Calu3 (cell line): ENCODE data around the gene F12. TPM values are rescaled to one million over a fixed set of nuclear protein-coding genes. Genes with fewer than 3 reads are reported as not detected.

Source experiments
- BruUV-seq: library from RNA; stranded (reverse); fragments of 400-500 nt; replicated peaks from 2 replicates; lab custom pipeline; 2021; lab: Mats Ljungman, UMichigan
- CTCF ChIA-PET: fragments of 300-600 bp; sonication (Branson Sonifier 250); formaldehyde crosslinking; loops from one replicate; lab custom pipeline; 2022; ENCODE audit warnings: antibody characterized with exemption; lab: Charles Lee
- DNase-seq: peaks from one replicate; pipeline ENCODE4 v3.0.0; 2022
- H3K27ac Mint-ChIP-seq: one replicate; pipeline ENCODE4 v1.8.0; 2022; ENCODE audit warnings: mixed read lengths; ENCODE audit not compliant: unreplicated experiment
- H3K27me3 Mint-ChIP-seq: one replicate; pipeline ENCODE4 v1.8.0; 2022; ENCODE audit warnings: mixed read lengths; ENCODE audit not compliant: unreplicated experiment
- H3K36me3 Mint-ChIP-seq: one replicate; pipeline ENCODE4 v1.8.0; 2022; ENCODE audit warnings: mild to moderate bottlenecking, moderate library complexity, mixed read lengths; ENCODE audit not compliant: insufficient read depth, unreplicated experiment
- H3K4me1 Mint-ChIP-seq: one replicate; pipeline ENCODE4 v1.8.0; 2022; ENCODE audit warnings: mild to moderate bottlenecking, low read depth, mixed read lengths; ENCODE audit not compliant: unreplicated experiment
- H3K4me3 Mint-ChIP-seq: one replicate; pipeline ENCODE4 v1.8.0; 2022; ENCODE audit warnings: mild to moderate bottlenecking, low read depth, moderate library complexity, mixed read lengths; ENCODE audit not compliant: unreplicated experiment
- H3K9me3 Mint-ChIP-seq: one replicate; pipeline ENCODE4 v1.8.0; 2022; ENCODE audit warnings: low read depth, mixed read lengths; ENCODE audit not compliant: unreplicated experiment
- intact Hi-C: fragments of 100-400 bp; cut with micrococcal nuclease; formaldehyde crosslinking; loops from one replicate; pipeline ENCODE4 v1.10.0; 2022; ENCODE audit not compliant: unreplicated experiment
- total RNA-seq: library from RNA; stranded (reverse); gene quantifications from 2 replicates; pipeline ENCODE4 v1.2.3, GENCODE V29; 2022
- TF ChIP-seq, protein P1 (sequence below): fragments of 200-600 bp; IDR thresholded peaks from one replicate; pipeline ENCODE4 v1.8.0; 2022; ENCODE audit warnings: antibody characterized with exemption; ENCODE audit not compliant: unreplicated experiment

F12 gene
- total RNA-seq, 1 experiment from 2014 or later: 14.3 TPM

DNA sequence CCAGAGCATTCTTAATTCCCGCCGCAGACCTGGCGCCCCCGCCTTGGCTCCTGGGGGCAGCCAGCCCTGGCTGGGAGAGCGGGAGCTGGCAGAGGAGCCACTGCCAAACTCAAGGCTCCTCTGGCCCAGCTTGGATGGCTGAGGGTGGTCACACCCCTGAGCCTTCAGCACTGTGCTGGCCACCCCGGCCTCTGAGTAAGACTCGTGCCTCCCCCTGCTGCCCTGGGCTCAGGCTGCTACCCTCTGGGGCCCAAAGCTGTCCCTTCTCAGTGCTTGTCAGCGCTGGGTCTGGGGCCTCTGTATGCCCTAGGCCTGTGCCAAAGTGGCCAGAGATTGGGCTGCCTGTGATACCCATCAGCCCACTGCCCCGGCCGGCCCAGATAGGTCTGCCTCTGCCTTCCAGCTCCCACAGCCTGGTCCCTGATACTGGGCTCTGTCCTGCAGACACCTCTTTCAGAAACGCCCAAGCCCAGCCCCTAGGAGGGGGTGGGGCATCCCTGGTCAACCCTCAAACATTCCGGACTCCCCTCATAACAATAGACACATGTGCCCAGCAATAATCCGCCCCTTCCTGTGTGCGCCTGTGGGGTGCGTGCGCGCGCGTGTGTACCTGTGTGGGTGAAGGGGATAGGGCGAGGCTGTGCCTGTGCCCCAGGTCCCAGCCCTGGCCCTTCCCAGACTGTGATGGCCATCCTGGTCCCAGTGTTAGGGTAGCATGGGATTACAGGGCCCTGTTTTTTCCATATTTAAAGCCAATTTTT lies 32.9 kb upstream of the F12 start:
- no peaks in the 10 kb centered on the region for H3K9me3 Mint-ChIP-seq
- no TSS peak for BruUV-seq
- TF ChIP-seq, protein P1, sequence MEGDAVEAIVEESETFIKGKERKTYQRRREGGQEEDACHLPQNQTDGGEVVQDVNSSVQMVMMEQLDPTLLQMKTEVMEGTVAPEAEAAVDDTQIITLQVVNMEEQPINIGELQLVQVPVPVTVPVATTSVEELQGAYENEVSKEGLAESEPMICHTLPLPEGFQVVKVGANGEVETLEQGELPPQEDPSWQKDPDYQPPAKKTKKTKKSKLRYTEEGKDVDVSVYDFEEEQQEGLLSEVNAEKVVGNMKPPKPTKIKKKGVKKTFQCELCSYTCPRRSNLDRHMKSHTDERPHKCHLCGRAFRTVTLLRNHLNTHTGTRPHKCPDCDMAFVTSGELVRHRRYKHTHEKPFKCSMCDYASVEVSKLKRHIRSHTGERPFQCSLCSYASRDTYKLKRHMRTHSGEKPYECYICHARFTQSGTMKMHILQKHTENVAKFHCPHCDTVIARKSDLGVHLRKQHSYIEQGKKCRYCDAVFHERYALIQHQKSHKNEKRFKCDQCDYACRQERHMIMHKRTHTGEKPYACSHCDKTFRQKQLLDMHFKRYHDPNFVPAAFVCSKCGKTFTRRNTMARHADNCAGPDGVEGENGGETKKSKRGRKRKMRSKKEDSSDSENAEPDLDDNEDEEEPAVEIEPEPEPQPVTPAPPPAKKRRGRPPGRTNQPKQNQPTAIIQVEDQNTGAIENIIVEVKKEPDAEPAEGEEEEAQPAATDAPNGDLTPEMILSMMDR: no peak
- H3K27me3 Mint-ChIP-seq: no peaks in the 10 kb centered on the region
- no peak for DNase-seq
- peaks cover 86% of the 10 kb centered on the region for H3K36me3 Mint-ChIP-seq
- H3K4me3 Mint-ChIP-seq: no peak overlapping the region
- intact Hi-C loops: no loop called here
- H3K27ac Mint-ChIP-seq: peak overlapping the region; percentile 28
- CTCF ChIA-PET: interaction anchor here (0.6 to 0.9 kb wide), 3 partner anchors 12 to 358 kb away, joined by 3 read pairs; no protein-coding TSS in a partner anchor
- H3K4me1 Mint-ChIP-seq: peaks cover 9% of the 10 kb centered on the region

DNA sequence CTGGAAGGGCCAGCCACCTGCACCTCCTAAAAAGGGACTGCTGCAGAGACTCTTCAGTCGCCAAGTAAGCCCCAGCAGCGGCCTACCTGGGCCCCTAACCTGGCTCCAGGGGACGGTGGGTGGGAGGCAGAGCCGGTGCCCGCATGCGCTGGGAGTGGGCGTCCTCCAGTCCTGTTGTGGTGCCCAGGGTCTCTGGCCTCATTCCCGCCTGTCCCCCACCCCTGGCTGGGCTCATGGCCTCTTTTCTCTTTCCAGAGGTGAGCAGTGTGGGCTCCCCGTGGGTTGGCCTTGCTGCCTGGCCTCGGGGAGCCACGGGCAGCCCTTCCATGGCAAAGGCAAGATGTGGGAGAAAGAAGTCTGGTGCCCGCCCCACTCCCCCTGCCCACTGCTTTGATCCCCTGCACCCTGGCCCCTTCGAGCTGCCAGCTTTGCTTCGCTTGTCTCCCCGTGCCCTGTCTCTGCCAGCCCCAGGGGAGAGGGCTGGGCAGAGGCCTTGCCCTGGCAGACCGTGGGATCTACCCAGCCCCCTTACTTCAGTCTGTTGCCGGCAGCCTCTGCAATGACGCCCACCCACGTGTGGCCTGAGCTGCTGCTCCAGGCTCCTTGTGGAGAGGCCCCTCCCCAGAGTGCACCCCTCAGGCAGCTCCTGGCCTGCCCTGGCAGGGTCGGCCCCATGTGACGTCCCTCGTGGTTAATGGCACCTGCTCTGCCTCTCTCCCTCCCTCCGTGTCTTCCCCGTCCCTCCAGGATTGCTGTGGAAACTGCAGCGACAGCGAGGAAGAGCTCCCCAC lies 31.8 kb upstream of the F12 start:
- Mint-ChIP-seq H3K4me1 (peaks cover 16% of the 10 kb centered on the region), H3K27ac (no peak overlapping the region), H3K9me3 (no peaks in the 10 kb centered on the region), H3K36me3 (peaks cover 86% of the 10 kb centered on the region), H3K4me3 (no peak overlapping the region), H3K27me3 (no peaks in the 10 kb centered on the region)
- DNase-seq: no peak
- BruUV-seq: no TSS peak
- TF ChIP-seq, protein P1: no peak
- intact Hi-C loops: no loop called here
- CTCF ChIA-PET: interaction anchor here (0.6 kb wide), 2 partner anchors 11 to 357 kb away, joined by 3 read pairs; no protein-coding TSS in a partner anchor

DNA sequence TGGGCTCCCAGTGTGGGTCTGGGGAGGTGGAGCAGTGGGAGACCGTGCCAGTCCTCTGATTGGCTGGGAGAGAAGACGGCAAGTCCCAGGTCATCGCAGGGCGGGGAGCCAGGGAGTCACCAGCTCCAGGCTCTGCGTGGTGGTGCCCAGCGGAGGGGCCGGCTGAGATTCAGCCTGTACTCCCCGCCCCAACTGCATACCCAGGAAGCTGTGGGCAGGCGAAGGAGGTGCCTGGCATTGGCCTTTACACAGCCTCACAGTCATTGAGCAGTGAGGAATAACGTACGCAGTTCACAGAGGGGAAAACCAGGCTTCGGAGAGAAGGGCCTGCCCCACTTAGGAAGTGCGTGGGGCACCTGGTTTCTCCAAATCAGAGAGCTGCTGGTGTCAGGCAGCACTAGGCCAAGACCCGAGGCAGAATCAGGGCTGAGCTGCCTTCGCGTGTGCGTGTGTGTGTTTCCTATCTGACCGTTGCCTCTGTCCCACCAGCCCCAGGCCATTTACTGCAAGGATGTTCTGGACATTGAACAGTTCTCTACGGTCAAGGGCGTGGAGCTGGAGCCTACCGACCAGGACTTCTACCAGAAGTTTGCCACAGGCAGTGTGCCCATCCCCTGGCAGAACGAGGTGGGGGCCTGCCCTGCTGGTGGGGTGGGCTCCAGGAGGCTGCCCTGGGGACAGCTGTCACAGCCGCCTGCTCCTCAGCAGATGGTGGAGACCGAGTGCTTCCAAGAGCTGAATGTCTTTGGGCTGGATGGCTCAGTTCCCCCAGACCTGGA lies 31.0 kb upstream of the F12 start:
- TF ChIP-seq, protein P1: no peak
- CTCF ChIA-PET: no interaction called here
- Mint-ChIP-seq H3K9me3 (no peaks in the 10 kb centered on the region), H3K4me3 (no peak overlapping the region), H3K4me1 (peaks cover 8% of the 10 kb centered on the region), H3K27ac (peak overlapping the region; percentile 15), H3K27me3 (no peaks in the 10 kb centered on the region), H3K36me3 (peaks cover 86% of the 10 kb centered on the region)
- BruUV-seq: no TSS peak
- intact Hi-C loops: no loop called here
- DNase-seq: no peak

DNA sequence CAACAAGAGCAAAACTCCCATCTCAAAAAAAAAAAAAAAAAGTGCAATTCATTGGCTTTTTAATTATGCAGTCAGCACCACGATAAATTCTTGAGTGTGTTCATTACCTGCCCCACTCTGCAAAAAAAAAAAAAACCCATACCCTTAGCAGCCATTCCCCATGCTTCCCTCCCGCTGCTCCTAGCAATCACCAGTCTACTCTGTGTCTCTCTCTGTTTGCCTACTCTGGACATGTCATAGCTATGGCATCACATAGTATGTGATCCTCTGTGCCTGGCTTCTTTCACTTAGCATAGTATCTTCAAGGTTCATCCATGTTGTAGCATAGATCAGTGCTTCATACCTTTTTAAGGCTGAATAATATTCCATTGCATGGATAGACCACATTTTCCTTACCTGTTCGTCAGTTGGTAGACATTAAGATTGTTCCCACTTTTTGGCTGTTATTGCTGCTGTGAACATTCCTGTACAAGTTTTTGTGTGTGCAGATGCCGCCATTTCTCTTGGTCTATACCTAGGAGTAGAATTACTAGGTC lies 30.2 kb upstream of the F12 start:
- no TSS peak for BruUV-seq
- H3K36me3 Mint-ChIP-seq: peaks cover 84% of the 10 kb centered on the region
- H3K9me3 Mint-ChIP-seq: no peaks in the 10 kb centered on the region
- TF ChIP-seq, protein P1: no peak
- DNase-seq: no peak
- no peaks in the 10 kb centered on the region for H3K27me3 Mint-ChIP-seq
- CTCF ChIA-PET: interaction anchor here (1.1 kb wide), 1 partner anchor 15 kb away, joined by 4 read pairs; no protein-coding TSS in a partner anchor
- peak overlapping the region; percentile 15 for H3K27ac Mint-ChIP-seq
- intact Hi-C loops: no loop called here
- no peak overlapping the region for H3K4me3 Mint-ChIP-seq
- H3K4me1 Mint-ChIP-seq: peaks cover 7% of the 10 kb centered on the region
